B cell (primary cell): Measurements from ENCODE around the gene SLC22A2. TPM values are rescaled to one million over a fixed set of nuclear protein-coding genes. Genes with fewer than 3 reads are reported as not detected.

Experiments
- ATAC-seq: fragments of 200-7000 bp; cut with Tn5 transposase; one replicate; pipeline ENCODE4 v1.10.0; 2021; ENCODE audit warnings: low read depth, mild to moderate bottlenecking, moderate number of reproducible peaks, moderate library complexity
- CTCF ChIA-PET: fragments of 350-600 bp; sonication (Branson Sonifier 250); formaldehyde crosslinking; loops from one replicate; lab custom pipeline; 2021; ENCODE audit warnings: antibody characterized with exemption, inconsistent platforms; lab: Charles Lee
- POLR2A ChIA-PET: fragments of 350-600 bp; sonication (Branson Sonifier 250); formaldehyde crosslinking; loops from one replicate; lab custom pipeline; 2021; ENCODE audit warnings: antibody characterized with exemption; lab: Charles Lee
- DNase-seq: peaks from one replicate; pipeline ENCODE4 v3.0.0; 2013
- H2AFZ ChIP-seq: 2 replicates; pipeline ENCODE4 v1.6.1; 2012; ENCODE audit warnings: mild to moderate bottlenecking, low read depth, low read length; ENCODE audit not compliant: insufficient read depth, poor library complexity, severe bottlenecking
- H3K27ac ChIP-seq, 2 donors: 1 replicate in 1 of 2; 2 replicates in 1 of 2; pipeline ENCODE4 v1.5.1; 2012 to 2013; ENCODE audit warnings: low read length in 2 of 2, mild to moderate bottlenecking in 2 of 2, moderate library complexity in 1 of 2
- H3K27me3 ChIP-seq, 4 experiments: fragments of 200-600 bp in 1 of 4; sonication (generic) in 1 of 4; replicated peaks in 1 of 4; 1 replicate in 2 of 4; 2 replicates in 2 of 4; pipeline versions ENCODE4 v1.6.1 to v1.7.0; 2013 to 2016; ENCODE audit warnings: low read length in 3 of 4, mild to moderate bottlenecking in 2 of 4, mixed read lengths in 1 of 4, moderate library complexity in 1 of 4; ENCODE audit not compliant: insufficient read depth in 4 of 4, control insufficient read depth in 3 of 4; ENCODE audit errors: control extremely low read depth in 1 of 4
- H3K36me3 ChIP-seq, 2 experiments: replicated peaks in 1 of 2; 1 replicate in 1 of 2; 2 replicates in 1 of 2; pipeline versions ENCODE4 v1.6.1 to v1.7.1; 2013; ENCODE audit warnings: low read length in 1 of 2; ENCODE audit not compliant: insufficient read depth in 2 of 2, control insufficient read depth in 1 of 2; ENCODE audit errors: control extremely low read depth in 1 of 2, extremely low read depth in 1 of 2
- H3K4me1 ChIP-seq, 2 donors: fragments of 200-600 bp in 1 of 2; sonication (generic) in 1 of 2; 1 replicate in 1 of 2; 2 replicates in 1 of 2; pipeline versions ENCODE4 v1.5.1 to v1.6.1; 2013 to 2017; ENCODE audit warnings: low read length in 2 of 2; ENCODE audit not compliant: control insufficient read depth in 2 of 2, insufficient read depth in 2 of 2
- H3K4me2 ChIP-seq: replicated peaks from 2 replicates; pipeline ENCODE3; 2012; ENCODE audit warnings: mild to moderate bottlenecking, low read depth, low read length; ENCODE audit not compliant: poor library complexity, severe bottlenecking
- H3K4me3 ChIP-seq, 5 experiments: fragments of 200-600 bp in 1 of 5; sonication (generic) in 1 of 5; 1 replicate in 3 of 5; 2 replicates in 2 of 5; pipeline versions ENCODE4 v1.5.1 to v1.7.0; 2011 to 2016; ENCODE audit warnings: low read length in 4 of 5, mild to moderate bottlenecking in 4 of 5, low read depth in 2 of 5, control low read depth in 1 of 5, moderate library complexity in 1 of 5; ENCODE audit not compliant: insufficient read depth in 1 of 5; ENCODE audit errors: control extremely low read depth in 1 of 5, extremely low read depth in 1 of 5
- H3K79me2 ChIP-seq: fragments of 200-600 bp; sonication (generic); one replicate; pipeline ENCODE4 v1.6.0; 2016; ENCODE audit warnings: low read length; ENCODE audit not compliant: control insufficient read depth, insufficient read depth
- H3K9ac ChIP-seq: fragments of 200-600 bp; sonication (generic); 2 replicates; pipeline ENCODE4 v1.6.1; 2017; ENCODE audit warnings: mild to moderate bottlenecking, low read length, moderate library complexity
- H3K9me3 ChIP-seq, 3 donors: one replicate each; pipeline versions ENCODE4 v1.6.1 to v1.7.1; 2013; ENCODE audit warnings: low read length in 2 of 3; ENCODE audit not compliant: control insufficient read depth in 2 of 3, insufficient read depth in 1 of 3; ENCODE audit errors: control extremely low read depth in 1 of 3
- H4K20me1 ChIP-seq: 2 replicates; pipeline ENCODE4 v1.6.0; 2012; ENCODE audit warnings: mild to moderate bottlenecking, low read length; ENCODE audit not compliant: insufficient read depth, control insufficient read depth, poor library complexity, severe bottlenecking
- H3K27ac Mint-ChIP-seq: one replicate; pipeline ENCODE4 v1.8.0; 2021; ENCODE audit warnings: mixed read lengths
- H3K27me3 Mint-ChIP-seq: one replicate; pipeline ENCODE4 v1.8.0; 2021; ENCODE audit warnings: mixed read lengths
- H3K4me1 Mint-ChIP-seq: one replicate; pipeline ENCODE4 v1.8.0; 2021; ENCODE audit warnings: mixed read lengths
- H3K4me3 Mint-ChIP-seq: one replicate; pipeline ENCODE4 v1.8.0; 2021; ENCODE audit warnings: mixed read lengths
- H3K9me3 Mint-ChIP-seq: one replicate; pipeline ENCODE4 v1.8.0; 2022; ENCODE audit warnings: mixed read lengths; ENCODE audit not compliant: insufficient read depth
- CTCF ChIP-seq: fragments of 200-600 bp; IDR thresholded peaks from one replicate; pipeline ENCODE4 v1.8.0; 2022; ENCODE audit warnings: antibody characterized with exemption, mild to moderate bottlenecking
- EZH2 ChIP-seq: IDR thresholded peaks from 2 replicates; pipeline ENCODE4 v1.6.1; 2012; ENCODE audit warnings: borderline replicate concordance, low read depth, mild to moderate bottlenecking, moderate library complexity, low read length; ENCODE audit not compliant: insufficient read depth, poor library complexity, severe bottlenecking
- WGBS: methylation state at CpG from one replicate; pipeline ENCODE4 v1.1.5; 2013; ENCODE audit warnings: missing lambda C conversion rate; ENCODE audit not compliant: insufficient coverage; 5-methylcytosine and 5-hydroxymethylcytosine counted together
- intact Hi-C: fragments of 100-400 bp; cut with micrococcal nuclease; formaldehyde crosslinking; loops from one replicate; pipeline ENCODE4 v1.10.0; 2022
- polyA plus RNA-seq: library from polyadenylated mRNA; depleted of rRNA; stranded (reverse); fragments of >200 nt; gene quantifications from 2 replicates; pipeline ENCODE4 v1.2.3, GENCODE V29; 2012
- total RNA-seq, 2 donors: library from RNA; stranded (reverse); fragments of 120-200 nt in 1 of 2; gene quantifications; 1 replicate in 1 of 2; 2 replicates in 1 of 2; pipeline versions ENCODE4 v1.2.3 to v1.2.4, GENCODE V29; 2013 to 2022

Gene SLC22A2
- total and polyA plus RNA-seq, 2 donors (not counting 1 experiment from before 2014, with no cell fraction given) = not detected

- DNase-seq (no peak), ATAC-seq (no peak)
- Mint-ChIP-seq H3K27ac (no peak overlapping the region), H3K4me1 (no peaks in the 10 kb centered on the region), H3K4me3 (no peak overlapping the region), H3K9me3 (no peaks in the 10 kb centered on the region), H3K27me3 (no peaks in the 10 kb centered on the region)
- Histone ChIP-seq H3K4me3 (no peak overlapping the region), H3K4me2 (no peak overlapping the region), H3K27me3 (no peaks in the 10 kb centered on the region), H3K9ac (no peak overlapping the region), H2AFZ (no peak overlapping the region), H3K36me3 (no peaks in the 10 kb centered on the region), H3K4me1 (no peaks in the 10 kb centered on the region), H3K27ac (no peak overlapping the region), H4K20me1 (no peaks in the 10 kb centered on the region), H3K79me2 (no peaks in the 10 kb centered on the region), H3K9me3 (peaks cover 0 to 6% (median 0%) of the 10 kb centered on the region in 3 donors)
- intact Hi-C loops = no loop called here
- TF ChIP-seq EZH2 = no peak
- no peak for TF ChIP-seq CTCF
- CTCF ChIA-PET = no interaction called here
- POLR2A ChIA-PET = no interaction called here
- WGBS = 94% methylated on average over 7 of the region's 11 CpGs
Observed at GRCh38 chr6:160299559-160299958, 40.9 kb upstream of the SLC22A2 start.

DNA sequence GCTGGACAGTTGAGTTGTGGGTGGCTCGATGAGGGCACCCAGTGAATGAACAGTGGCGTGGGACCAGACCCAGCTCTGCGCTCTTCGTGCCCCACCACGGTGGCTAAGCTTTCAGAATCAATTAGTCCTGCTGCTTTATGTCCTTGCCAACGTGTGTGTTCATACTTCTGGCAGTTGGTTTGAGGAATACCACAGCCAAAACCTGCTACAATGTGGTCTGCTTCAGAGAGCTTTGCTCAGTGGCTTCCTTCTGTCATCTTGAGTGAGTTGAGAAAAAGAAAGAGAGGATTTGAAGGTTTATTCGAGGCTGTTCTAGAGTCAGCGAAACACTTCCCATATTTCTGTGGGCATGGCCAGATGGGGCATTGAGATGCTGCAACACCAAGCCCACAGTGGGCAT lies 39.5 kb upstream of the SLC22A2 start:
- H2AFZ ChIP-seq = no peak overlapping the region
- no peak overlapping the region for H3K4me3 Mint-ChIP-seq
- no peaks in the 10 kb centered on the region for H3K9me3 Mint-ChIP-seq
- ATAC-seq (no peak), DNase-seq (no peak)
- no peak overlapping the region for H3K4me3 ChIP-seq
- H3K36me3 ChIP-seq = no peaks in the 10 kb centered on the region
- H3K79me2 ChIP-seq = no peaks in the 10 kb centered on the region
- ChIA-PET CTCF (no interaction called here), POLR2A (no interaction called here)
- intact Hi-C loops = no loop called here
- 90% methylated on average over 6 of the region's 8 CpGs for WGBS
- H3K4me1 Mint-ChIP-seq = no peaks in the 10 kb centered on the region
- no peaks in the 10 kb centered on the region for H3K27me3 Mint-ChIP-seq
- no peak for TF ChIP-seq EZH2
- TF ChIP-seq CTCF = no peak
- H3K27ac ChIP-seq = no peak overlapping the region
- H4K20me1 ChIP-seq = no peaks in the 10 kb centered on the region
- no peak overlapping the region for H3K27ac Mint-ChIP-seq
- no peaks in the 10 kb centered on the region for H3K4me1 ChIP-seq
- H3K27me3 ChIP-seq = no peaks in the 10 kb centered on the region
- H3K9ac ChIP-seq = no peak overlapping the region
- no peak overlapping the region for H3K4me2 ChIP-seq
- peaks cover 0 to 6% (median 0%) of the 10 kb centered on the region in 3 donors for H3K9me3 ChIP-seq
